IPS-20b (cell line): ENCODE results near the gene MREG.
A peak's percentile ranks its signal among the peaks of the same experiment; 100 is the strongest.

Source experiments
- H3K27ac ChIP-seq: one replicate; pipeline ENCODE4 v1.5.1; 2013; ENCODE audit warnings: low read length
- H3K27me3 ChIP-seq: 2 replicates; pipeline ENCODE4 v1.6.1; 2013; ENCODE audit warnings: mild to moderate bottlenecking, low read length, inconsistent platforms; ENCODE audit not compliant: insufficient read depth
- H3K36me3 ChIP-seq: 2 replicates; pipeline ENCODE4 v1.6.1; 2013; ENCODE audit warnings: low read depth, mild to moderate bottlenecking, inconsistent platforms, low read length, moderate library complexity; ENCODE audit not compliant: insufficient read depth
- H3K4me1 ChIP-seq: 2 replicates; pipeline ENCODE4 v1.6.1; 2013; ENCODE audit warnings: mild to moderate bottlenecking, control low read depth, inconsistent platforms, low read length, moderate library complexity; ENCODE audit not compliant: insufficient read depth
- H3K4me3 ChIP-seq: 2 replicates; pipeline ENCODE4 v1.5.1; 2013; ENCODE audit warnings: mild to moderate bottlenecking, low read length, inconsistent platforms
- H3K9ac ChIP-seq: 2 replicates; pipeline ENCODE4 v1.6.1; 2013; ENCODE audit warnings: low read depth, mild to moderate bottlenecking, inconsistent platforms, low read length, moderate library complexity
- H3K9me3 ChIP-seq: 2 replicates; pipeline ENCODE4 v1.6.1; 2013; ENCODE audit warnings: mild to moderate bottlenecking, low read depth, low read length, inconsistent platforms; ENCODE audit not compliant: insufficient read depth

MREG gene

GRCh38 chr2:215948051-215948450, 65.3 kb downstream of the MREG start:
- Histone ChIP-seq H3K27me3 (no peaks in the 10 kb centered on the region), H3K4me3 (no peak overlapping the region), H3K9me3 (no peaks in the 10 kb centered on the region)

GRCh38 chr2:215946586-215946985, 66.8 kb downstream of the MREG start:
- Histone ChIP-seq H3K9ac (no peak overlapping the region), H3K27ac (no peak overlapping the region), H3K4me3 (no peak overlapping the region), H3K9me3 (no peaks in the 10 kb centered on the region), H3K36me3 (peaks cover 36% of the 10 kb centered on the region), H3K27me3 (no peaks in the 10 kb centered on the region), H3K4me1 (no peaks in the 10 kb centered on the region)

More at GRCh38 chr2:215948051-215948450, 65.3 kb downstream of the MREG start:
- Histone ChIP-seq H3K9ac (no peak overlapping the region), H3K4me1 (no peaks in the 10 kb centered on the region), H3K27ac (no peak overlapping the region), H3K36me3 (peaks cover 29% of the 10 kb centered on the region)

GRCh38 chr2:215942194-215942593, 71.2 kb downstream of the MREG start:
- Histone ChIP-seq H3K4me3 (no peak overlapping the region), H3K4me1 (peaks cover 8% of the 10 kb centered on the region; the same call in 1 of the 2 replicates), H3K27ac (no peak overlapping the region), H3K9me3 (no peaks in the 10 kb centered on the region), H3K9ac (no peak overlapping the region), H3K36me3 (peaks cover 45% of the 10 kb centered on the region), H3K27me3 (no peaks in the 10 kb centered on the region)

GRCh38 chr2:215941726-215942125, 71.6 kb downstream of the MREG start:
- H3K4me1 ChIP-seq = peaks cover 8% of the 10 kb centered on the region; the same call in 1 of the 2 replicates
- no peak overlapping the region for H3K4me3 ChIP-seq
- peaks cover 44% of the 10 kb centered on the region for H3K36me3 ChIP-seq
- H3K9ac ChIP-seq = no peak overlapping the region
- H3K27ac ChIP-seq = no peak overlapping the region
- no peaks in the 10 kb centered on the region for H3K9me3 ChIP-seq
- no peaks in the 10 kb centered on the region for H3K27me3 ChIP-seq

GRCh38 chr2:215940645-215941184, 72.6 kb downstream of the MREG start:
- Histone ChIP-seq H3K9me3 (no peaks in the 10 kb centered on the region), H3K36me3 (peaks cover 35% of the 10 kb centered on the region), H3K27ac (no peak overlapping the region), H3K27me3 (no peaks in the 10 kb centered on the region), H3K9ac (no peak overlapping the region), H3K4me3 (no peak overlapping the region), H3K4me1 (peaks cover 8% of the 10 kb centered on the region; the same call in 1 of the 2 replicates)

GRCh38 chr2:215937190-215937589, 76.2 kb downstream of the MREG start:
- Histone ChIP-seq H3K4me3 (no peak overlapping the region), H3K36me3 (peaks cover 13% of the 10 kb centered on the region; the same call in 1 of the 2 replicates), H3K27ac (no peak overlapping the region), H3K27me3 (no peaks in the 10 kb centered on the region), H3K4me1 (peaks cover 8% of the 10 kb centered on the region; the same call in 1 of the 2 replicates), H3K9me3 (no peaks in the 10 kb centered on the region), H3K9ac (no peak overlapping the region)

GRCh38 chr2:215933151-215933550, 80.2 kb downstream of the MREG start:
- H3K9me3 ChIP-seq = no peaks in the 10 kb centered on the region; the same call in 1 of the 2 replicates
- no peak overlapping the region for H3K27ac ChIP-seq
- peaks cover 5% of the 10 kb centered on the region for H3K36me3 ChIP-seq
- no peaks in the 10 kb centered on the region for H3K27me3 ChIP-seq
- H3K4me1 ChIP-seq = peaks cover 5% of the 10 kb centered on the region; the same call in 1 of the 2 replicates
- no peak overlapping the region for H3K4me3 ChIP-seq
- H3K9ac ChIP-seq = no peak overlapping the region

- H3K4me3 ChIP-seq = no peak overlapping the region
- H3K4me1 ChIP-seq = peaks cover 6% of the 10 kb centered on the region; the same call in 1 of the 2 replicates
- H3K9me3 ChIP-seq = no peaks in the 10 kb centered on the region; the same call in 1 of the 2 replicates
- H3K27ac ChIP-seq = no peak overlapping the region
- H3K9ac ChIP-seq = no peak overlapping the region
- peaks cover 8% of the 10 kb centered on the region for H3K36me3 ChIP-seq
- H3K27me3 ChIP-seq = no peaks in the 10 kb centered on the region
These were observed 82.0 kb downstream of the MREG start for GRCh38 chr2:215931256-215931903.

GRCh38 chr2:215930505-215931253, 82.7 kb downstream of the MREG start:
- Histone ChIP-seq H3K27me3 (no peaks in the 10 kb centered on the region), H3K4me1 (peaks cover 6% of the 10 kb centered on the region; the same call in 1 of the 2 replicates), H3K36me3 (peaks cover 8% of the 10 kb centered on the region), H3K9ac (no peak overlapping the region), H3K4me3 (no peak overlapping the region), H3K27ac (no peak overlapping the region), H3K9me3 (no peaks in the 10 kb centered on the region; the same call in 1 of the 2 replicates)

- H3K27ac ChIP-seq = no peak overlapping the region
- no peaks in the 10 kb centered on the region; the same call in 1 of the 2 replicates for H3K9me3 ChIP-seq
- H3K4me3 ChIP-seq = no peak overlapping the region
- H3K36me3 ChIP-seq = peaks cover 8% of the 10 kb centered on the region
- H3K9ac ChIP-seq = no peak overlapping the region
- no peaks in the 10 kb centered on the region for H3K27me3 ChIP-seq
- H3K4me1 ChIP-seq = peaks cover 6% of the 10 kb centered on the region; the same call in 1 of the 2 replicates
These were observed 83.6 kb downstream of the MREG start for GRCh38 chr2:215929602-215930335.

GRCh38 chr2:215928086-215928485, 85.3 kb downstream of the MREG start:
- Histone ChIP-seq H3K9me3 (no peaks in the 10 kb centered on the region; the same call in 1 of the 2 replicates), H3K4me1 (peaks cover 6% of the 10 kb centered on the region; the same call in 1 of the 2 replicates), H3K36me3 (peaks cover 8% of the 10 kb centered on the region), H3K27ac (no peak overlapping the region), H3K27me3 (no peaks in the 10 kb centered on the region), H3K4me3 (0 out of 2 replicates have a peak overlapping the region, but pooled peaks have one; percentile 13), H3K9ac (no peak overlapping the region)
